ENCODE data around the gene TKT.

GRCh38 chr3:53258600-53259426, 3.0 kb upstream of the TKT start:
- TF ChIP-seq POLR2AphosphoS5 (IDR thresholded peaks at IDR 0.05; ENCODE audit: low read depth, low read length) (no peak), POLR2A (IDR thresholded peaks at IDR 0.05; ENCODE audit: low read depth, low read length) (no peak)
